ENCODE results near the gene SERINC2. TPM values are rescaled to one million over a fixed set of nuclear protein-coding genes. Genes with fewer than 3 reads are reported as not detected.
"Not testable (repeated sequence)": the region's sequence is repeated elsewhere in the genome, so short reads cannot be mapped to it uniquely, and the experiment has no call there.

The SERINC2 gene
- total and polyA plus RNA-seq, 2 donors (not counting 1 experiment from before 2014, with no cell fraction given), result 28.4 to 104 TPM

- Histone ChIP-seq H3K79me2 (ENCODE audit: control insufficient read depth, insufficient read depth, low read length) (peaks cover 13% of the 10 kb centered on the region), H3K4me2 (ENCODE audit: extremely low read depth, insufficient read depth, low read length) (no peak overlapping the region), H3K27ac (ENCODE audit: insufficient read depth, low read length) (no peak overlapping the region), H3K4me1 (ENCODE audit: control insufficient read depth, extremely low read depth, insufficient read depth, low read length) (no peaks in the 10 kb centered on the region), H3K36me3 (ENCODE audit: control insufficient read depth, insufficient read depth, low read length) (peaks cover 50% of the 10 kb centered on the region), H3K4me3 (replicated peaks in 1 of 4; ENCODE audit: control extremely low read depth in 1 of 4, insufficient read depth in 1 of 4, low read depth in 3 of 4, low read length in 4 of 4) (no peak overlapping the region), H3K27me3 (ENCODE audit: control insufficient read depth, insufficient read depth, low read length) (no peaks in the 10 kb centered on the region), H4K20me1 (ENCODE audit: control insufficient read depth, extremely low read depth, insufficient read depth, low read length) (no peaks in the 10 kb centered on the region), H2AFZ (ENCODE audit: low read length) (no peak overlapping the region), H3K9me3 (ENCODE audit: control insufficient read depth, insufficient read depth, low read depth, low read length) (no peaks in the 10 kb centered on the region), H3K9ac (ENCODE audit: insufficient read depth, low read length) (no peak overlapping the region)
- TF ChIP-seq EZH2 (IDR thresholded peaks at IDR 0.05; ENCODE audit: low read length, missing control alignments), result no peak
- no peak for TF ChIP-seq CTCF (conservative IDR thresholded peaks at IDR 0.05 in 1 of 2, IDR thresholded peaks at IDR 0.05 in 1 of 2; ENCODE audit: low read depth in 1 of 2, low read length in 2 of 2)
- DNase-seq (ENCODE audit: low read depth in 2 of 2), result no peak
These were observed 15.6 kb downstream of the SERINC2 start for GRCh38 chr1:31428436-31429221.

- Histone ChIP-seq H3K4me2 (ENCODE audit: extremely low read depth, insufficient read depth, low read length) (no peak overlapping the region), H3K9me3 (ENCODE audit: control insufficient read depth, insufficient read depth, low read depth, low read length) (no peaks in the 10 kb centered on the region), H3K27me3 (ENCODE audit: control insufficient read depth, insufficient read depth, low read length) (no peaks in the 10 kb centered on the region), H3K27ac (ENCODE audit: insufficient read depth, low read length) (no peak overlapping the region), H3K4me1 (ENCODE audit: control insufficient read depth, extremely low read depth, insufficient read depth, low read length) (no peaks in the 10 kb centered on the region), H3K9ac (ENCODE audit: insufficient read depth, low read length) (no peak overlapping the region), H3K79me2 (ENCODE audit: control insufficient read depth, insufficient read depth, low read length) (peaks cover 7% of the 10 kb centered on the region), H3K4me3 (replicated peaks in 1 of 4; ENCODE audit: control extremely low read depth in 1 of 4, insufficient read depth in 1 of 4, low read depth in 3 of 4, low read length in 4 of 4) (no peak overlapping the region), H4K20me1 (ENCODE audit: control insufficient read depth, extremely low read depth, insufficient read depth, low read length) (no peaks in the 10 kb centered on the region), H3K36me3 (ENCODE audit: control insufficient read depth, insufficient read depth, low read length) (peaks cover 51% of the 10 kb centered on the region), H2AFZ (ENCODE audit: low read length) (no peak overlapping the region)
- no peak for DNase-seq (ENCODE audit: low read depth in 2 of 2)
- TF ChIP-seq CTCF (conservative IDR thresholded peaks at IDR 0.05 in 1 of 2, IDR thresholded peaks at IDR 0.05 in 1 of 2; ENCODE audit: low read depth in 1 of 2, low read length in 2 of 2) (no peak), EZH2 (IDR thresholded peaks at IDR 0.05; ENCODE audit: low read length, missing control alignments) (no peak)
These were observed 16.6 kb downstream of the SERINC2 start for GRCh38 chr1:31429583-31429982.

GRCh38 chr1:31431351-31432257 is 18.6 kb downstream of the SERINC2 start:
- not testable (repeated sequence) for H3K9ac ChIP-seq (ENCODE audit: insufficient read depth, low read length); H3K4me2 ChIP-seq (ENCODE audit: extremely low read depth, insufficient read depth, low read length); H2AFZ ChIP-seq (ENCODE audit: low read length); DNase-seq (ENCODE audit: low read depth in 2 of 2); H3K27me3 ChIP-seq (ENCODE audit: control insufficient read depth, insufficient read depth, low read length); H3K27ac ChIP-seq (ENCODE audit: insufficient read depth, low read length); H3K4me1 ChIP-seq (ENCODE audit: control insufficient read depth, extremely low read depth, insufficient read depth, low read length); H3K79me2 ChIP-seq (ENCODE audit: control insufficient read depth, insufficient read depth, low read length); H3K4me3 ChIP-seq (replicated peaks in 1 of 4; ENCODE audit: control extremely low read depth in 1 of 4, insufficient read depth in 1 of 4, low read depth in 3 of 4, low read length in 4 of 4); H4K20me1 ChIP-seq (ENCODE audit: control insufficient read depth, extremely low read depth, insufficient read depth, low read length); H3K9me3 ChIP-seq (ENCODE audit: control insufficient read depth, insufficient read depth, low read depth, low read length)
- H3K36me3 ChIP-seq (ENCODE audit: control insufficient read depth, insufficient read depth, low read length), result peaks cover 36% of the 10 kb centered on the region
